Body of pancreas (tissue), 4 donors: ENCODE data around the gene DDX39B. TPM values are rescaled to one million over a fixed set of nuclear protein-coding genes. Genes with fewer than 3 reads are reported as not detected.

ENCODE experiments used
- ATAC-seq: fragments of 150-250 bp; one replicate; pipeline ENCODE4 v1.9.1; 2016
- DNase-seq, 4 donors: peaks; one replicate each; pipeline ENCODE4 v3.0.0-alpha.2; 2019
- H3K27ac ChIP-seq, 4 donors: fragments of 200-600 bp; sonication (generic); 1 replicate in 3 of 4; 2 replicates in 1 of 4; pipeline versions ENCODE4 v1.5.1 to v1.6.1; 2016 to 2019; ENCODE audit warnings: mild to moderate bottlenecking in 1 of 4, mixed read lengths in 1 of 4, moderate library complexity in 1 of 4
- H3K27me3 ChIP-seq, 2 donors: fragments of 200-600 bp; sonication (generic); one replicate each; pipeline ENCODE4 v1.6.0; 2016; ENCODE audit warnings: mild to moderate bottlenecking in 1 of 2
- H3K36me3 ChIP-seq, 2 donors: fragments of 200-600 bp; sonication (generic); replicated peaks in 1 of 2; 2 replicates each; pipeline ENCODE4 v1.5.1; 2016; ENCODE audit warnings: low read depth in 2 of 2; ENCODE audit not compliant: insufficient read depth in 1 of 2
- H3K4me1 ChIP-seq: fragments of 200-600 bp; sonication (generic); one replicate; pipeline ENCODE4 v1.6.0; 2016
- H3K4me3 ChIP-seq, 2 donors: fragments of 200-600 bp; sonication (generic); 1 replicate in 1 of 2; 2 replicates in 1 of 2; pipeline ENCODE4 v1.5.1; 2016 to 2019
- H3K9me3 ChIP-seq, 3 donors: fragments of 200-600 bp; sonication (generic); 1 replicate in 2 of 3; 2 replicates in 1 of 3; pipeline ENCODE4 v1.5.1; 2016
- CTCF ChIP-seq, 7 experiments: fragments of 450-650 bp in 4 of 7; fragments of 200-600 bp in 3 of 7; sonication (generic) in 3 of 7; IDR thresholded peaks; one replicate each; pipeline ENCODE4 v1.5.1; 2016 to 2019; ENCODE audit warnings: antibody characterized with exemption in 7 of 7
- POLR2A ChIP-seq, 3 donors: fragments of 450-650 bp; IDR thresholded peaks; one replicate each; pipeline ENCODE4 v1.6.1; 2016; ENCODE audit warnings: antibody characterized with exemption in 3 of 3, mild to moderate bottlenecking in 2 of 3
- WGBS, 2 donors: methylation state at CpG; one replicate each; pipeline ENCODE4 v1.1.5; 2017; 5-methylcytosine and 5-hydroxymethylcytosine counted together
- intact Hi-C: fragments of 100-400 bp; cut with DNase I; formaldehyde crosslinking; loops from one replicate; pipeline ENCODE4 v1.15.1; 2023
- total RNA-seq, 2 donors: library from RNA; depleted of rRNA; stranded (reverse); fragments of >200 nt; gene quantifications; one replicate each; pipeline ENCODE4 v1.1.0, GENCODE V29; 2016

Gene DDX39B
- total RNA-seq, 2 donors from 2014 or later: 132 to 260 TPM

- H3K4me3 ChIP-seq: no peak within 1 kb of the TSS
- H3K27ac ChIP-seq: no peak within 1 kb of the TSS
- TF ChIP-seq POLR2A (IDR thresholded peaks at IDR 0.05) (no peak), CTCF (IDR thresholded peaks at IDR 0.05) (no peak)
- no peaks in the 10 kb centered on the region for H3K4me1 ChIP-seq
- DNase-seq (no peak), ATAC-seq (peak; percentile 14)
- 63 to 77% methylated on average over 27 of the region's 27 CpGs for WGBS, 2 donors
- H3K36me3 ChIP-seq: no peaks in the 10 kb centered on the region
- no peaks in the 10 kb centered on the region for H3K27me3 ChIP-seq
- intact Hi-C loops: no loop called here
- H3K9me3 ChIP-seq: no peaks in the 10 kb centered on the region
These were observed 30.5 kb upstream of the DDX39B start, which contains the start of gene LTA for GRCh38 chr6:31572041-31572911. Gene LTA, plus strand, starts transcription at chr6:31572289. Its CDS starts 454 bp downstream, at chr6:31572743.

GRCh38 chr6:31569861-31570536, 28.2 kb upstream of the DDX39B start:
- Histone ChIP-seq H3K4me3 (no peak overlapping the region), H3K27me3 (no peaks in the 10 kb centered on the region), H3K36me3 (no peaks in the 10 kb centered on the region), H3K9me3 (no peaks in the 10 kb centered on the region), H3K27ac (no peak overlapping the region), H3K4me1 (no peaks in the 10 kb centered on the region)
- 35 to 42% methylated on average over 1 of the region's 1 CpG for WGBS, 2 donors
- DNase-seq (no peak), ATAC-seq (no peak)
- intact Hi-C loops: no loop called here
- no peak for TF ChIP-seq CTCF (IDR thresholded peaks at IDR 0.05)
- TF ChIP-seq POLR2A (IDR thresholded peaks at IDR 0.05): no peak

- H3K27ac ChIP-seq: no peak overlapping the region
- H3K9me3 ChIP-seq: no peaks in the 10 kb centered on the region
- H3K36me3 ChIP-seq: no peaks in the 10 kb centered on the region
- intact Hi-C loops: no loop called here
- no peaks in the 10 kb centered on the region for H3K27me3 ChIP-seq
- ATAC-seq (no peak), DNase-seq (peak in 1 of 4 donors; percentile 49)
- H3K4me3 ChIP-seq: no peak overlapping the region
- 54 to 66% methylated on average over 3 of the region's 3 CpGs for WGBS, 2 donors
- H3K4me1 ChIP-seq: no peaks in the 10 kb centered on the region
- TF ChIP-seq POLR2A (IDR thresholded peaks at IDR 0.05): no peak
- TF ChIP-seq CTCF (IDR thresholded peaks at IDR 0.05): no peak
These were observed 26.7 kb upstream of the DDX39B start for GRCh38 chr6:31568537-31568961.

- DNase-seq (no peak), ATAC-seq (no peak)
- WGBS, 2 donors: 46 to 60% methylated on average over 8 to 9 of the region's 9 CpGs
- no peak overlapping the region for H3K27ac ChIP-seq
- H3K4me3 ChIP-seq: no peak overlapping the region
- H3K36me3 ChIP-seq: no peaks in the 10 kb centered on the region
- H3K27me3 ChIP-seq: no peaks in the 10 kb centered on the region
- no peaks in the 10 kb centered on the region for H3K4me1 ChIP-seq
- H3K9me3 ChIP-seq: no peaks in the 10 kb centered on the region
- intact Hi-C loops: no loop called here
- TF ChIP-seq POLR2A (IDR thresholded peaks at IDR 0.05) (no peak), CTCF (IDR thresholded peaks at IDR 0.05) (no peak)
These were observed 25.9 kb upstream of the DDX39B start for GRCh38 chr6:31567531-31568370.
